ENCODE measurements around the gene SMAD6. TPM values are rescaled to one million over a fixed set of nuclear protein-coding genes. Genes with fewer than 3 reads are reported as not detected.

SMAD6 gene
- total RNA-seq, 1 experiment from 2014 or later, result 6.6 TPM

- TF ChIP-seq EGR1 (IDR thresholded peaks at IDR 0.05; ENCODE audit: low read depth), result no peak
- TF ChIP-seq ELF1 (IDR thresholded peaks at IDR 0.05; ENCODE audit: borderline replicate concordance, low read depth), result no peak
Measured at GRCh38 chr15:66751579-66751978, 49.5 kb downstream of the SMAD6 start (continued).

GRCh38 chr15:66752078-66752477 is 50.0 kb downstream of the SMAD6 start:
- POLR2A ChIA-PET, result interaction anchor here (1.0 kb wide), 1 partner anchor 45 kb away, joined by 4 read pairs; no protein-coding TSS in a partner anchor
- intact Hi-C loops (cut with micrococcal nuclease), result no loop called here
- CTCF ChIA-PET, result interaction anchor here (0.8 kb wide), 1 partner anchor 45 kb away, joined by 3 read pairs; no protein-coding TSS in a partner anchor
- Histone ChIP-seq H3K4me2 (ENCODE audit: low read length) (peak overlapping the region; percentile 54), H3K36me3 (ENCODE audit: control insufficient read depth in 1 of 2, insufficient read depth in 2 of 2, low read length in 2 of 2) (0 out of 4 replicates have a peak, but pooled peaks cover 0 to 6% of the 10 kb centered on the region in 2 experiments), H3K27ac (ENCODE audit: low read depth, low read length) (peak overlapping the region; percentile 55), H3K9ac (ENCODE audit: low read length) (peak overlapping the region; percentile 30), H3K9me2 (ENCODE audit: insufficient read depth) (no peaks in the 10 kb centered on the region), H2AFZ (ENCODE audit: low read depth, low read length, poor library complexity, severe bottlenecking) (no peak overlapping the region), H3K27me3 (ENCODE audit: insufficient read depth, low read length) (no peaks in the 10 kb centered on the region), H3K79me2 (ENCODE audit: insufficient read depth, low read length) (no peaks in the 10 kb centered on the region), H4K20me1 (ENCODE audit: insufficient read depth) (no peaks in the 10 kb centered on the region), H3K4me3 (replicated peaks in 1 of 2; ENCODE audit: low read depth in 1 of 2, low read length in 2 of 2) (no peak overlapping the region), H3K9me3 (ENCODE audit: control insufficient read depth in 1 of 2, insufficient read depth in 1 of 2, low read depth in 1 of 2, low read length in 2 of 2) (peaks cover 0 to 17% of the 10 kb centered on the region in 2 experiments; a peak in 2 of 4 replicates), H3K4me1 (ENCODE audit: control insufficient read depth in 1 of 2, insufficient read depth in 2 of 2, low read length in 2 of 2) (peaks cover 68 to 70% of the 10 kb centered on the region in 2 experiments)
- ATAC-seq (no peak), DNase-seq (ENCODE audit: low read depth, low spot score) (no peak)
- no TSS peak for BruUV-seq (replicated peaks)
- no peak for TF ChIP-seq REST (IDR thresholded peaks at IDR 0.05; ENCODE audit: low read depth)
- no peak for TF ChIP-seq EZH2 (IDR thresholded peaks at IDR 0.05)
- no peak for TF ChIP-seq POLR2AphosphoS5 (IDR thresholded peaks at IDR 0.05; ENCODE audit: low read depth, low read length)
- RAD21 ChIA-PET (ENCODE audit: low non-redundant PET in 1 of 2, low total read pairs in 2 of 2, uncharacterized antibody in 2 of 2, unreplicated experiment in 2 of 2), result interaction anchor here in 1 of 2 experiments (0.6 to 1.5 kb wide), 2 partner anchors 14 to 66 kb away, joined by 3 to 5 read pairs; no protein-coding TSS in a partner anchor

Data from HCT116 (cell line).